GM18526 (cell line): ENCODE results near the gene VEGFB.

Experiments
- POLR2A ChIP-seq: IDR thresholded peaks from 3 replicates; pipeline ENCODE4 v1.6.1; 2011; ENCODE audit not compliant: insufficient read length; ENCODE audit errors: extremely low read depth

The VEGFB gene

GRCh38 chr11:64207256-64208085 lies 26.9 kb upstream of the VEGFB start:
- peak; percentile 76 for TF ChIP-seq POLR2A

- TF ChIP-seq POLR2A, result no peak
These were observed 26.1 kb upstream of the VEGFB start for GRCh38 chr11:64208086-64208795.

- TF ChIP-seq POLR2A, result no peak
These were observed 25.4 kb upstream of the VEGFB start for GRCh38 chr11:64208796-64209562.

GRCh38 chr11:64209563-64209843 lies 24.9 kb upstream of the VEGFB start:
- no peak for TF ChIP-seq POLR2A

GRCh38 chr11:64210301-64211020 lies 23.9 kb upstream of the VEGFB start:
- TF ChIP-seq POLR2A, result no peak

- no peak for TF ChIP-seq POLR2A
These were observed 23.1 kb upstream of the VEGFB start for GRCh38 chr11:64211181-64211872.

GRCh38 chr11:64216879-64217278 lies 17.5 kb upstream of the VEGFB start:
- no peak for TF ChIP-seq POLR2A

- TF ChIP-seq POLR2A, result no peak
These were observed 15.6 kb upstream of the VEGFB start for GRCh38 chr11:64218628-64219353.

GRCh38 chr11:64219354-64219684 lies 15.1 kb upstream of the VEGFB start:
- TF ChIP-seq POLR2A, result no peak

- TF ChIP-seq POLR2A, result no peak
These were observed 14.6 kb upstream of the VEGFB start for GRCh38 chr11:64219755-64220154.

GRCh38 chr11:64220271-64220670 lies 14.1 kb upstream of the VEGFB start:
- peak; percentile 5 for TF ChIP-seq POLR2A

- peak; percentile 3 for TF ChIP-seq POLR2A
These were observed 13.6 kb upstream of the VEGFB start for GRCh38 chr11:64220798-64221197.

- TF ChIP-seq POLR2A, result no peak
These were observed 11.8 kb upstream of the VEGFB start for GRCh38 chr11:64222651-64223000.

- no peak for TF ChIP-seq POLR2A
These were observed 11.3 kb upstream of the VEGFB start for GRCh38 chr11:64223001-64223651.
